Osteoblast (primary cell): ENCODE data around the gene TRIM44. TPM values are rescaled to one million over a fixed set of nuclear protein-coding genes. Genes with fewer than 3 reads are reported as not detected.

Source experiments
- DNase-seq: peaks from one replicate; pipeline ENCODE4 v3.0.0; 2011; ENCODE audit warnings: low spot score, mixed read lengths; ENCODE audit not compliant: insufficient read length; ENCODE audit errors: missing footprints
- H2AFZ ChIP-seq: 2 replicates; pipeline ENCODE4 v1.6.0; 2011; ENCODE audit warnings: mild to moderate bottlenecking, low read length
- H3K27ac ChIP-seq: 2 replicates; pipeline ENCODE4 v1.5.1; 2011; ENCODE audit warnings: mild to moderate bottlenecking, low read depth, low read length, moderate library complexity
- H3K27me3 ChIP-seq: 2 replicates; pipeline ENCODE4 v1.6.0; 2012; ENCODE audit warnings: mild to moderate bottlenecking, control low read depth, inconsistent platforms, low read length, moderate library complexity; ENCODE audit not compliant: insufficient read depth
- H3K36me3 ChIP-seq: 2 replicates; pipeline ENCODE4 v1.5.1; 2011; ENCODE audit warnings: mild to moderate bottlenecking, low read length, control low read depth, moderate library complexity; ENCODE audit not compliant: insufficient read depth
- H3K4me1 ChIP-seq: 2 replicates; pipeline ENCODE4 v1.5.1; 2011; ENCODE audit warnings: mild to moderate bottlenecking, low read length, control low read depth, moderate library complexity; ENCODE audit not compliant: insufficient read depth
- H3K4me2 ChIP-seq: 2 replicates; pipeline ENCODE4 v1.6.0; 2011; ENCODE audit warnings: mild to moderate bottlenecking, low read length; ENCODE audit not compliant: insufficient read depth
- H3K4me3 ChIP-seq: fragments of 200-600 bp; sonication (generic); 3 replicates; pipeline ENCODE4 v1.5.1; 2012; ENCODE audit warnings: mild to moderate bottlenecking, low read length, inconsistent platforms; ENCODE audit not compliant: insufficient read depth
- H3K79me2 ChIP-seq: 2 replicates; pipeline ENCODE4 v1.6.0; 2012; ENCODE audit warnings: mild to moderate bottlenecking, low read length, control low read depth, inconsistent platforms; ENCODE audit not compliant: insufficient read depth
- H3K9me3 ChIP-seq: 2 replicates; pipeline ENCODE4 v1.5.1; 2011; ENCODE audit warnings: low read depth, low read length, control low read depth
- H4K20me1 ChIP-seq: 2 replicates; pipeline ENCODE4 v1.6.0; 2012; ENCODE audit warnings: mild to moderate bottlenecking, low read length, control low read depth; ENCODE audit not compliant: insufficient read depth
- CTCF ChIP-seq: IDR thresholded peaks from 2 replicates; pipeline ENCODE4 v1.5.1; 2011; ENCODE audit warnings: mild to moderate bottlenecking, low read depth, low read length, moderate library complexity; ENCODE audit errors: extremely low read depth
- total RNA-seq: library from RNA; depleted of rRNA; stranded (reverse); fragments of >200 nt; gene quantifications from 2 replicates; pipeline ENCODE4 v1.2.3, GENCODE V29; 2012

The TRIM44 gene
- total RNA-seq: 23.9 and 40.5 TPM in 2 replicates

GRCh38 chr11:35662649-35663407 lies at the start of gene TRIM44:
TSS of gene TRIM44 (plus strand) at chr11:35662775. CDS start at chr11:35663112, 337 bp downstream.
- peak within 1 kb of the TSS; percentile 97 for H2AFZ ChIP-seq
- peak within 1 kb of the TSS; percentile 83 for H3K27ac ChIP-seq
- H3K9me3 ChIP-seq: peaks cover 5% of the 10 kb centered on the region
- H3K36me3 ChIP-seq: no peaks in the 10 kb centered on the region
- peaks cover 50% of the 10 kb centered on the region for H3K79me2 ChIP-seq
- H3K4me3 ChIP-seq: peak within 1 kb of the TSS; percentile 80
- H3K27me3 ChIP-seq: no peaks in the 10 kb centered on the region
- peaks cover 16% of the 10 kb centered on the region for H3K4me1 ChIP-seq
- H4K20me1 ChIP-seq: peaks cover 4% of the 10 kb centered on the region
- peak within 1 kb of the TSS; percentile 93 for H3K4me2 ChIP-seq
- DNase-seq: peak; percentile 97
- TF ChIP-seq CTCF: no peak

- DNase-seq: no peak
Observed at GRCh38 chr11:35614939-35615569, 47.5 kb upstream of the TRIM44 start.

GRCh38 chr11:35615921-35616900 lies 46.4 kb upstream of the TRIM44 start:
- no peak overlapping the region for H3K4me2 ChIP-seq
- H3K79me2 ChIP-seq: peaks cover 19% of the 10 kb centered on the region
- H3K4me3 ChIP-seq: no peak overlapping the region
- peaks cover 10% of the 10 kb centered on the region for H3K27me3 ChIP-seq
- H3K27ac ChIP-seq: peak overlapping the region; percentile 49
- peaks cover 26% of the 10 kb centered on the region for H3K4me1 ChIP-seq
- H4K20me1 ChIP-seq: no peaks in the 10 kb centered on the region
- H3K9me3 ChIP-seq: no peaks in the 10 kb centered on the region
- no peak overlapping the region for H2AFZ ChIP-seq
- peak; percentile 67 for TF ChIP-seq CTCF
- H3K36me3 ChIP-seq: no peaks in the 10 kb centered on the region
- peak; percentile 85 for DNase-seq

More at GRCh38 chr11:35614939-35615569, 47.5 kb upstream of the TRIM44 start:
- Histone ChIP-seq H3K27ac (no peak overlapping the region), H3K4me1 (peaks cover 16% of the 10 kb centered on the region), H3K36me3 (no peaks in the 10 kb centered on the region), H2AFZ (no peak overlapping the region), H4K20me1 (no peaks in the 10 kb centered on the region), H3K27me3 (peaks cover 15% of the 10 kb centered on the region), H3K4me3 (no peak overlapping the region), H3K4me2 (no peak overlapping the region), H3K79me2 (peaks cover 11% of the 10 kb centered on the region), H3K9me3 (no peaks in the 10 kb centered on the region)
- TF ChIP-seq CTCF: no peak
